ENCODE measurements around the gene NRG2. TPM values are rescaled to one million over a fixed set of nuclear protein-coding genes. Genes with fewer than 3 reads are reported as not detected.

NRG2 gene
- total and polyA plus RNA-seq, 10 donors = 0.83 to 7.7 (median 4.4) TPM

GRCh38 chr5:139848508-139849100 lies 194.5 kb downstream of the NRG2 start:
- TF ChIP-seq POLR2A (IDR thresholded peaks at IDR 0.05) (no peak), CTCF (IDR thresholded peaks at IDR 0.05 in 8 of 11, conservative IDR thresholded peaks at IDR 0.05 in 3 of 11) (no peak), POLR2AphosphoS5 (IDR thresholded peaks at IDR 0.05) (no peak)
- Histone ChIP-seq H3K9me3 (no peaks in the 10 kb centered on the region), H3K4me3 (peak overlapping the region; percentile 51 to 84 (median 58)), H3K36me3 (peaks cover 0 to 16% (median 0%) of the 10 kb centered on the region in 6 donors), H3K27me3 (replicated peaks in 1 of 7) (peaks cover 0 to 34% (median 0%) of the 10 kb centered on the region in 7 donors), H3K27ac (peak overlapping the region; percentile 37 to 87 (median 80)), H3K4me1 (peaks cover 0 to 53% (median 27%) of the 10 kb centered on the region in 6 donors)
- intact Hi-C loops (cut with DNase I; ENCODE audit: low total_unique reads) = loop anchor here (5.0 kb wide), 1 partner anchor 61 kb away; no protein-coding TSS in a partner anchor
- peak; percentile 89 for DNase-seq
- WGBS, 5 donors = 11 to 35% (median 16%) methylated on average over 16 to 43 of the region's 43 CpGs

GRCh38 chr5:139847790-139848507 lies 195.2 kb downstream of the NRG2 start:
- Histone ChIP-seq H3K4me1 (peaks cover 0 to 53% (median 27%) of the 10 kb centered on the region in 6 donors), H3K27me3 (replicated peaks in 1 of 7) (peaks cover 0 to 34% (median 0%) of the 10 kb centered on the region in 7 donors), H3K27ac (peak overlapping the region; percentile 40 to 87 (median 80)), H3K4me3 (peak overlapping the region; percentile 51 to 84 (median 58)), H3K9me3 (no peaks in the 10 kb centered on the region), H3K36me3 (peaks cover 0 to 16% (median 0%) of the 10 kb centered on the region in 6 donors)
- intact Hi-C loops (cut with DNase I; ENCODE audit: low total_unique reads) = loop anchor here (5.0 kb wide), 1 partner anchor 61 kb away; no protein-coding TSS in a partner anchor
- peak; percentile 74 to 79 (median 76) for TF ChIP-seq POLR2AphosphoS5 (IDR thresholded peaks at IDR 0.05)
- TF ChIP-seq POLR2A (IDR thresholded peaks at IDR 0.05) = peak in 1 of 3 donors; percentile 32
- peak in 1 of 11 experiments; percentile 20 for TF ChIP-seq CTCF (IDR thresholded peaks at IDR 0.05 in 8 of 11, conservative IDR thresholded peaks at IDR 0.05 in 3 of 11)
- 2 to 8% (median 4%) methylated on average over 20 to 107 of the region's 107 CpGs for WGBS, 5 donors
- DNase-seq = peak; percentile 94

GRCh38 chr5:139847091-139847490 lies 196.0 kb downstream of the NRG2 start:
- Histone ChIP-seq H3K27ac (no peak overlapping the region), H3K9me3 (no peaks in the 10 kb centered on the region), H3K4me1 (peaks cover 0 to 53% (median 27%) of the 10 kb centered on the region in 6 donors), H3K36me3 (peaks cover 0 to 9% (median 0%) of the 10 kb centered on the region in 6 donors), H3K4me3 (peak overlapping the region in 1 of 8 donors; percentile 84), H3K27me3 (replicated peaks in 1 of 7) (peaks cover 0 to 34% (median 0%) of the 10 kb centered on the region in 7 donors)
- no peak for TF ChIP-seq POLR2AphosphoS5 (IDR thresholded peaks at IDR 0.05)
- TF ChIP-seq CTCF (IDR thresholded peaks at IDR 0.05 in 8 of 11, conservative IDR thresholded peaks at IDR 0.05 in 3 of 11) = no peak
- no peak for TF ChIP-seq POLR2A (IDR thresholded peaks at IDR 0.05)
- intact Hi-C loops (cut with DNase I; ENCODE audit: low total_unique reads) = loop anchor here (5.0 kb wide), 1 partner anchor 60 kb away; no protein-coding TSS in a partner anchor
- WGBS, 5 donors = 37 to 47% (median 45%) methylated on average over 10 of the region's 10 CpGs
- peak; percentile 64 for DNase-seq
